GM19468 (cell line): ENCODE data around the gene HMG20A.

ENCODE experiments used
- ATAC-seq: cut with Tn5 transposase; IDR thresholded peaks from one replicate; pipeline ENCODE4 v1.9.1; 2021; ENCODE audit warnings: mild to moderate bottlenecking, moderate library complexity, moderate number of reproducible peaks; ENCODE audit not compliant: unreplicated experiment; ENCODE audit errors: extremely low read depth

HMG20A gene

DNA sequence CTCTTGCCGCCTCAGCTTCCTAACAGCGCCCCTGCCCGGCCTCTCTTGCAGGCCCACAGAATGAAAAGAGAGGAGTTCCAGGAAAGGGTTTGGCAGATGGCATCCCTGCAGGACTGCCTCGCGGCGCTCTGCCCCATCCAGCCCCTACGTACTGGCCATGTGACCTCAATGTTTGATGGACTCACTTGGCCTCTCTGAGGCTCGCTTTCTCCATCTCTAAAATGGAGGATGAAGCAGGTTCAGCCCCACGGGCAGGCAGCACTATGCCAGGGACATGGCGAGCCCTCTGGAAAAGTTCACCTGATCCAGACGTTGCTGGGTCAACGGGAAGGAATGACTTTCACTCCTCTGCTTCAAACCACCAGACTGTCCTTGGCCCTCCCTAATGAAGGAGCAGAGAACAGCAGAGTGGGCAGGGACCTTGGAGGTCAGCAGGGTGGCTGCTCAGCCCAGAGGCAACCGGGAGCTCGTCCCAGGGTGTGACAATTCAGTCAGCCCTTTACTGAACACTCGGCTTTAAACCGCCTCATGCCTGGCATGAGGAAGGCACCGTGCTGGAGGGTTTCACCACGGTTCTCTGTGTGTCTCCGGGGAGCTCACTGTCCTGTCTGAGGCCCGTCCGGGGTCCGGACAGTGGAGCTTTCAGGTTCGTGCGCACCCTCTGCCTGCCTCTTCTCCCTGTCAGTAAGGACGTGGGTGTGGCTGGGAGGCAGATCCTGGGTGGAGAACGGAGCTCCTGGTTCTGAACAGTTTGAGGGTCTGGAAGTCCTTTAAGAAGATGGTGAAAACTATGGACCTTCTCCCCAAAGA lies 110.7 kb downstream of the HMG20A start:
- no peak for ATAC-seq

DNA sequence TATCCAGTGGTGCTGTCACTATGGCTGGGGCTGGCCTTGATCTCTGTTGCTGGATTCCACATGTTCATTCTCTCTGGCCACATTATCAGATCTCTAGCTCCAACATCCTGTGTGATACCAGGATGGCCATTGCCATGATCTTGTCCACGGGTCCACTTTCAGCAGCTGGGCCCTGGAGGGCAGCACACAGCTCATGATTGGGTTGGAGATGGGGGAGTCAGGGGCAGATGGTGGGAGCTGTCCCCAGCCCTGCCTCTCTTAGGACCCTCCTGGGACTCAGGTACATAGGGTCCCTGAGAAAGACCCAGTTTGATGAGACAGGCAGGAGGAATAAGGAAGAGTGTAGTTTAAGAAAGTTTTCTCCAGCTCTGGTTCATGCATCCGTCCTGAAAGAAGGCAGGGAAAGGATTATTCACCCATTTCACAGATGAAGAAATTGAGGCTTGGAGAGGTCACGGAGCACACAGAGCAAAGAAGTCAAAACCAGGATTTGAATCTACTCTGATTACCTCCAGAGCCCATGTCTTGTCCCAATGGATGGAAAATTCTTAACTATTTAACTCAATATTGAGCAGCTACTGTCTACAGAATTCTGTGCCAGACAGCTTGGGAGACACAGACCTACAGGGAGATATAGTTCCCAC lies 111.5 kb downstream of the HMG20A start:
- ATAC-seq: no peak

DNA sequence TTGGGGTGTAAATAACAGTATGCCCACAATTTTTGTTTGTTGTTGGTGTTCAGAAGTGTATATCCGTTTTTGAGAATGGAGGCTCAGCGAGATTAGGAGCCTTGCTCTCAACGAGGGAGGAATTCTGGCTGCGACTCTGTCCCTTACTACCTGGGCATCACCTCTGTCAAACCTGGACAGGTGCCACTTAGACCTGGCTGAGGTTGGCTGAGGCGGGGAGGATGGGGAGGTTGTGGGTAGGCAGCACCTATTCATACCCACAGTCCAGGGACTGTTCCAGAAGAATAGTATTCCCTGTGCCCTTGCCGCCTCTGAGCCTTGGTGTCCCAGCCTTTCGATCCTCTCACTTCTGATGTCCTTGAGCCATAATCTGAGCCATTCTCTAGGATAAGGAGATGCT lies 112.2 kb downstream of the HMG20A start:
- ATAC-seq: no peak

DNA sequence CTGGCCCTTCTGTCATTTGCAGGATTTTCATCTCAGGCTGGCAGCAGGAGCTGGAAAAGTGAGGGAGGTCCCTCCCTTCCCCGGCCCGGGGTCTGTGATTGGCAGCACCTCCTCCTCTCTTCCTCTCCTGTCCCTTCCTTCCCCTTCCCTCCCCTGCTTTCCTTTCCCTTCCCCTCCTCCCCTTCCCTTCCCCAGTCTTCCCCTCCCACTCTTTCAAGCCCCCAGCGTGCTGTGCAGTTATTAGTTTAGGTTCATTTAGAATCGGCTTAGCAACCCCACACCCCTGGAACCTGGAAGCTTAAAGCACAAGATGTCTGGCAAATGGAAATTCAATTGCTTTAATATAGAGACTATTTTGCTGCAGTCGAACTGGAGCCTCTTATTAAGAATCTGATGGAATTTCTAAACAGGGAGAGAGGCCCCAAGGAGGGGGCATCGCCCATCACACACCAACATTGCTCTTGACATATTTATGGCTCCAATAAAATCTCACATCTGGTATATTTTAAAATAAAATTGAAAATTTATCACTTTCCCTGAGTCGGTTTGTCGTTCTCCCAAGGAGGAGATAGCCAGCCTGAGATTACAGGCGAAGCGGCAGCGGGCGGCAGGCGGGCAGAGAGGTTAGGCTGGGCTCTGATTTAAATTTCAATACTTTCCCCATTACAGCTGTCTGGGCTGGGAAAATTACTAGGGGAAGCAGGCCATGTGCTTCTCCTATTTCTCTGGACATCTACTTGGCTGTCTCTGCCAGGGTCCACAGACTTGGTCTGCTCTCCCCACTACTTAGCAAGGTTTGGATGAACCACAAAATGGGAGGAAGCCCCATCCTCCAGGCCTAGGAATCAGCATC lies 113.1 kb downstream of the HMG20A start:
- no peak for ATAC-seq
